OCI-LY1 (cell line): ENCODE results near the gene HIPK3.

Experiments
- CTCF ChIP-seq: fragments of 200-600 bp; sonication (generic), shearing (Covaris generic); IDR thresholded peaks from 2 replicates; pipeline ENCODE4 v1.5.1; 2017; ENCODE audit warnings: mild to moderate bottlenecking, antibody characterized with exemption, low read length, moderate library complexity, mixed read lengths
- EZH2 ChIP-seq: fragments of 200-600 bp; sonication (generic), shearing (Covaris generic); IDR thresholded peaks from 2 replicates; pipeline ENCODE4 v1.8.0; 2017; ENCODE audit warnings: borderline replicate concordance, mixed run types, mild to moderate bottlenecking, antibody characterized with exemption, low read length, moderate library complexity, mixed read lengths

DNA sequence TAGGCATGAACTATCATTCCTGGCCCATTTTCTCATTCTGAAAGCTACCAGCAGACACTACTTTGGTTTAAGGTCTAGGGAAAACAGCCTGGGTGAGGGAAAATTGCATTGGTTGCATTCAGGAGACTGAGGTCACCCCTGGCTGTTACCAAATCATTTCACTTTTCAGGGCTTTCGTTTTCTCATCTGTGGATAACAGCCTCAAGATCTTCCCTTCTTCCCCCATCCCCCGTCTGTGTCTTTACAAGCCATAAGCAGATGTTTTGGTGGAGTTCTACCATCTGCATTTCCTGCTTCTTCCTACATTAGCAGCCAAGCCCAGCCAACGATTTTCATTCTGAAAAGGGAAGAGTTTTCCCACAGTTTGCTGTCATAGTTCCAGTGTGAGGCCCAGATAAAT, 130.4 kb downstream of the HIPK3 start:
- TF ChIP-seq CTCF (no peak), EZH2 (no peak)
